ENCODE data around the gene BHLHE40.

Gene BHLHE40

DNA sequence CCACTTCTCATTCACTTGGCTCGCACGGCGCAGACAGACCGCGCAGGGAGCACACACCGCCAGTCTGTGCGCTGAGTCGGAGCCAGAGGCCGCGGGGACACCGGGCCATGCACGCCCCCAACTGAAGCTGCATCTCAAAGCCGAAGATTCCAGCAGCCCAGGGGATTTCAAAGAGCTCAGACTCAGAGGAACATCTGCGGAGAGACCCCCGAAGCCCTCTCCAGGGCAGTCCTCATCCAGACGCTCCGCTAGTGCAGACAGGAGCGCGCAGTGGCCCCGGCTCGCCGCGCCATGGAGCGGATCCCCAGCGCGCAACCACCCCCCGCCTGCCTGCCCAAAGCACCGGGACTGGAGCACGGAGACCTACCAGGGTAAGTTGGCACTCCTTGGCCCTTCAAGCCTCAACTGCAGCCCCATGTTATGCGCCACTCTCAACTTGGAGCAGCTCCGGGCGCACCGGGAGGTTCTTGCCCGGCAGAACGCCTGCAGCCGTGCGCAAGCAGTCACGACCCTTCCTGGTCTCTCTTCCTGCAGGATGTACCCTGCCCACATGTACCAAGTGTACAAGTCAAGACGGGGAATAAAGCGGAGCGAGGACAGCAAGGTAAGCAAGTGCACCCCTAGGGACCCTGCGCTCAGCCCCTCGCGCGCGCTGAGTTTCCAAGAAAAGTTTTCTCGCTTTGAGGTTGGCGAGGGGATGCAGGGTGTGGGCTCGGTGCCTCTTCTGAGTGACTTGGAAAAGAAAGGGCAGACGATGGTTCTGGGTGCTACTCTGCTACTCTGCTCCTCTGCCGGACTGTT, at the start of gene BHLHE40:
BHLHE40 (plus strand) TSS at position 10 of the 801 bp plus-strand sequence; CDS start at position 292, 282 bp downstream.
- H3K4me1 Mint-ChIP-seq (ENCODE audit: low read depth): peaks cover 49% of the 10 kb centered on the region
- peak within 1 kb of the TSS; percentile 98 for H3K4me3 Mint-ChIP-seq
- peaks cover 51% of the 10 kb centered on the region for H3K36me3 Mint-ChIP-seq (ENCODE audit: low read depth)
- H3K27me3 Mint-ChIP-seq (ENCODE audit: low read depth): no peaks in the 10 kb centered on the region
- peak within 1 kb of the TSS; percentile 95 for H3K27ac Mint-ChIP-seq
- no peaks in the 10 kb centered on the region for H3K9me3 Mint-ChIP-seq

DNA sequence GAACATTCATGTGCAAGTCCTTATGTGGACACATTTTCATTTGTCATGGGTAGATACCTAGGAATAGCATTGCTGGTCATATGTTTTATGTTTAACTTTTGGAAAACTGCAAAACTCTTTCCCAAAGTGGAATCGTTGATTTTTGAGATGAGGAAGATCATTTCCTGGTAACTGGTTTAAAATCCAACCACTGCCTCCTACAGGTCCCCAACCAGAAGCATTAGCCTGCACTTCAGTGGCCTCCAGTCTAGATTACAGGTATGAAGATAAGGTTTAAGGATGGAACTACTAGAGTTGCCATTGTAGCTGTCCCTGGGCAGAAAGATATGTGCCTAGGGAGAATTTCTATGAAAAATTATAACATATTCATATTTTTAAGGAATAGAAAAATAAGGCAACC, 48.7 kb upstream of the BHLHE40 start:
- Mint-ChIP-seq H3K4me3 (no peak overlapping the region), H3K27me3 (ENCODE audit: low read depth) (no peaks in the 10 kb centered on the region), H3K27ac (no peak overlapping the region), H3K9me3 (peaks cover 11% of the 10 kb centered on the region), H3K4me1 (ENCODE audit: low read depth) (peaks cover 58% of the 10 kb centered on the region), H3K36me3 (ENCODE audit: low read depth) (peaks cover 20% of the 10 kb centered on the region)

DNA sequence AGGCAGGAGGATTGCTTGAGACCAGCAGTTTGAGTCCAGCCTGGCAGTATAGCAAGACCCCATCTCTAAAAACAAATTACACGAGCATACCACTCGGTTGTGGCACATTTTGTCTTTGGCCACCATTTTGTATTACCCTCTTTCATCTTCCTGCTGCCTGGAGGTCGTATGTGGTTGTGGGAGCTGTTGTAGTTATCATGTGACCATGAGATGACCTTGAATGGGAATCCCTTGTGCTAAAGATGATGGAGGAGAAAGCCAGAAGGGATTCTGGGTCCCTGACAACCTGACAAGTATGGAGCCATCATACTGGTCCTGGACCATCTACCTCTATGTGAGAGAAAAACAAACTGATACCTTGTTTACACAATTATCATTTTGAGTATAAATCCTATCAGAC, 45.2 kb upstream of the BHLHE40 start:
- H3K9me3 Mint-ChIP-seq: peaks cover 9% of the 10 kb centered on the region
- H3K4me3 Mint-ChIP-seq: no peak overlapping the region
- peaks cover 50% of the 10 kb centered on the region for H3K4me1 Mint-ChIP-seq (ENCODE audit: low read depth)
- peaks cover 20% of the 10 kb centered on the region for H3K36me3 Mint-ChIP-seq (ENCODE audit: low read depth)
- no peaks in the 10 kb centered on the region for H3K27me3 Mint-ChIP-seq (ENCODE audit: low read depth)
- no peak overlapping the region for H3K27ac Mint-ChIP-seq

DNA sequence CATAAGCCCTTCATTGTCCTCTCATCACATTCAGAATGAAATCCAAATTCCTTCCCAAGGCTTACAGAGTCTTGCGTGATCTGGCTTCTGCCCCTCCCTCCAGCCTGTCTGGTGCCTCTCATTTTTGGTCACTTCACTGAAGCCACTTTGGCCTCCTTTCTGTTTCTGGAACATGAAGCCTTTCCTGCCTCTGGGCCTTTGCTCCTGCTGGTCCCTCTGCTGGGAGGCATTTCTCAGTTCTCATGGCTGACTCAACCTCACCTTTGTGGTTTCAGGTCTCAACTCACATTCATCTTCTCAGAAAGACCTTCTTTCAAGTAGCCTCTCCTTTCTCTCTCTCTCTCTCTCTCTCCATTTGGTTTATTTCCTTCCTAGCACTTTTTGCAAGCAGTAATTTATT, 43.9 kb upstream of the BHLHE40 start:
- Mint-ChIP-seq H3K36me3 (ENCODE audit: low read depth) (peaks cover 20% of the 10 kb centered on the region), H3K4me3 (peak overlapping the region; percentile 4), H3K27ac (peak overlapping the region; percentile 49), H3K4me1 (ENCODE audit: low read depth) (peaks cover 42% of the 10 kb centered on the region), H3K27me3 (ENCODE audit: low read depth) (no peaks in the 10 kb centered on the region), H3K9me3 (peaks cover 9% of the 10 kb centered on the region)

DNA sequence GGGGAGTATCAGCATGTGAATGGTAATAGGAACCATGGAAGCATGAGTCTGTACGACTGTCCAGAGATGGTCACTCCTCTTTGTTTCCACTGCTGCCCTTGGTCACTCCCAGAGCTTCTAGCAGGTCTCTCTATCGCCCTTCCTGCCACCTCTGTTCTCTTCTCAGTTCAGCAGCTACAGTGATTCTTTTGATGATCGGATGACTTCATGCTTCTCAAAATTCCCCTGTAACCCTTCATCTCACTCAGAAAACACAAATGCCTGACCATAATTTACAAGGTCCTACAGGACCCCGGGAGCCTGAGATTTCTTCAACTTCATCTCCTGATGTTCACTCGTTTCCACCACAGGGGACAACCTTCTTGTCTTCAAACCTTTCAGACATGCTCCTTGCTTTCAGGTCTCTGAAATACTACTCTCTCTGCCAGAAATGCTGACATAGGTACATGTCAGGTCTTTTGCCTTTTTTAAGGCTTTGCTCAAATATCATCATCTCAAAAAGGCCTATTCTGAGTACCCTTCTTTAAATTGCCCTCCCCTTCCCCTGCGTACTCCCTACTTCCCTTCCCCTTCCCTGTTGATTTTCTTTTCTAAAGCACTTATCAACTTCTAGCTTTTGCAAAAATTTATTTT, 42.1 kb upstream of the BHLHE40 start:
- Mint-ChIP-seq H3K27ac (no peak overlapping the region), H3K9me3 (peaks cover 9% of the 10 kb centered on the region), H3K4me1 (ENCODE audit: low read depth) (peaks cover 26% of the 10 kb centered on the region), H3K36me3 (ENCODE audit: low read depth) (peaks cover 15% of the 10 kb centered on the region), H3K4me3 (no peak overlapping the region), H3K27me3 (ENCODE audit: low read depth) (no peaks in the 10 kb centered on the region)

DNA sequence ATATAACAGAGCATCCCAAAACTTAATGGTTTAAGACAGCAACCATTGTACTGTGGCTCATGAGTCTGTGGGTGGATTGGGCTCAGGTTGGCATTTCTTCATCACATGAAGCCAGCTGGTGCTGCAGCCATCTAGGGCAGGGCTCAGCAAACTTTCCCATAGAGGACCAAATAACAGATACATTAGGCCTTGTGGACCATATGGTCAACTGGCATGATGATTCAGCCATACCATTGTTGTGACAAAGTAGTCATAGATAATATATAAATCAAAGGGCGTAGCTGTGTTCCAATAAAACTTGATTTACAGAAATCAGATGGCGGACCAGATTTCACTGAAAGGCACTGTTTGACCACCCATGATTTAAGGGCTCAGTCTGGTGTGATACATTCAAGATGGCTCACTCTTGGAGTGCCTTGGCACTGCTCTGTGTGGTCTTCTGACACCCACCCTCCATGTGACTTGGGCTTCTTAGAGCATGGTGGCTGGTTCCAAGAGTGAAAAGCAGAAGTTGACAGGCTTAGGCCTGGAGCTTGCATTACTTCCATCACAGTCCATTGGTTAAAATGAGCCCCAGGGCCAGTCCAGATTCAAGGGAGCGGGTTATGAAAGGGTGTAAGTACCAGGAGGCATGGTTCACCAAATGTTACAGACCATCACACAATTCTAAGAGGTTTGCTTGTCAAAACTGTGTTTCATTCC, 40.8 kb upstream of the BHLHE40 start:
- Mint-ChIP-seq H3K9me3 (peaks cover 9% of the 10 kb centered on the region), H3K4me1 (ENCODE audit: low read depth) (peaks cover 26% of the 10 kb centered on the region), H3K4me3 (no peak overlapping the region), H3K27me3 (ENCODE audit: low read depth) (no peaks in the 10 kb centered on the region), H3K27ac (no peak overlapping the region), H3K36me3 (ENCODE audit: low read depth) (peaks cover 15% of the 10 kb centered on the region)

DNA sequence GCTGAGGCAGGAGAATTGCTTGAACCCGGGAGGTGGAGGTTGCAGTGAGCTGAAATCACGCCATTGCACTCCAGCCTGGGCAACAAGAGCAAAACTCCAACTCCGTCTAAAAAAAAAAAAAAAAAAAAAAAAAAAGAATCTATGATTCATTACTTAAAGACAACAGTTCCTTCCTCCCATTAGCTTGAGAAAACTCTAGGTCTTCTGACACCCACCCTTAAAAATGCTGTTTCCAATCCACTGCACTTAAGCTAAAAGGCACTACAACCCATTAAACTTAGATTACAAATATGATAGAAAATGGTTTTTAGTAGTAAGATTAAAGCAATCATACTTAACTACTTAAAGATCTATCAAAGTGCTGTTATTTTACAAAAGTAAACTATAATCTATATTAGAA, 40.0 kb upstream of the BHLHE40 start:
- Mint-ChIP-seq H3K27me3 (ENCODE audit: low read depth) (peaks cover under 1% of the 10 kb centered on the region), H3K9me3 (peaks cover 9% of the 10 kb centered on the region), H3K4me3 (no peak overlapping the region), H3K4me1 (ENCODE audit: low read depth) (peaks cover 23% of the 10 kb centered on the region), H3K36me3 (ENCODE audit: low read depth) (peaks cover 13% of the 10 kb centered on the region), H3K27ac (no peak overlapping the region)

DNA sequence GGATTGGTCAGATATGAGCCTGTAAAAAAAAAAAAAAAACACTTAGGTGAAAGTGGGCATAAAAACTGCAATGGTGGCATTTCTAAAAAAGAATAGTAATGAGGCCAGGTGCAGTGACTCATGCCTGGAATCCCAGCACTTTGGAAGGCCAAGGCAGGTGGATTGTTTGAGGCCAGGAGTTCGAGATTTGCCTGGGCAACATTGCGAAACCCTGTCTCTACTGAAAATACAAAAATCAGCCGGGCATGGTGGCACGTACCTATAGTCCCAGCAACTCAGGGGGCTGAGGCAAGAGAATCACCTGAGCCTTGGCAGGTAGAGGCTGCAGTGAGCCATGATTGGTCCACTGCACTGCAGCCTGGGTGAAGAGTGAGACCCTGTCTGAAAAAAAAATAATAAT, 38.3 kb upstream of the BHLHE40 start:
- peaks cover 12% of the 10 kb centered on the region for H3K36me3 Mint-ChIP-seq (ENCODE audit: low read depth)
- H3K4me3 Mint-ChIP-seq: no peak overlapping the region
- H3K27ac Mint-ChIP-seq: no peak overlapping the region

DNA sequence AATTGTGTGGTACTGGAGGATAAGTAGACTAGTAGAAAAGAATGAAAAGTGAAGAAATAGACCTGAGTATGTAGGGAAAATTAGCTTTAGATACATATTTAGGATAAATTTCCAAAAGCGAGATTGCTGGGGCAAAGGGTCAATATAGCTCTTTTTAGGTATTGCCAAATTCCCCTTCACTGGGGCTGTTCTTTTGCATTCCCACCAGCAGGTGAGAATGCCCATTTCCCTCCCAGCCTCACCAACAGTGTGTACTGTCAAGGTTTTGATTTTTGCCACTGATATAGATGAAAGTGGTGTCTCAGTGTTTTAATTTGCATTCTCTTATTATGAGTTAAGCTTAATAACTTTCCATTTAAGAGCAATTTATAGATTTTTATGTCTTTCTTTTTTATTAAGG, 35.7 kb upstream of the BHLHE40 start:
- H3K36me3 Mint-ChIP-seq (ENCODE audit: low read depth): peaks cover 6% of the 10 kb centered on the region
- H3K4me3 Mint-ChIP-seq: no peak overlapping the region
- peaks cover 2% of the 10 kb centered on the region for H3K9me3 Mint-ChIP-seq
- H3K27me3 Mint-ChIP-seq (ENCODE audit: low read depth): peaks cover 4% of the 10 kb centered on the region
- peaks cover 7% of the 10 kb centered on the region for H3K4me1 Mint-ChIP-seq (ENCODE audit: low read depth)
- H3K27ac Mint-ChIP-seq: no peak overlapping the region

More for the DNA sequence above, 38.3 kb upstream of the BHLHE40 start:
- H3K9me3 Mint-ChIP-seq: peaks cover 6% of the 10 kb centered on the region
- peaks cover 4% of the 10 kb centered on the region for H3K27me3 Mint-ChIP-seq (ENCODE audit: low read depth)
- H3K4me1 Mint-ChIP-seq (ENCODE audit: low read depth): peaks cover 14% of the 10 kb centered on the region

DNA sequence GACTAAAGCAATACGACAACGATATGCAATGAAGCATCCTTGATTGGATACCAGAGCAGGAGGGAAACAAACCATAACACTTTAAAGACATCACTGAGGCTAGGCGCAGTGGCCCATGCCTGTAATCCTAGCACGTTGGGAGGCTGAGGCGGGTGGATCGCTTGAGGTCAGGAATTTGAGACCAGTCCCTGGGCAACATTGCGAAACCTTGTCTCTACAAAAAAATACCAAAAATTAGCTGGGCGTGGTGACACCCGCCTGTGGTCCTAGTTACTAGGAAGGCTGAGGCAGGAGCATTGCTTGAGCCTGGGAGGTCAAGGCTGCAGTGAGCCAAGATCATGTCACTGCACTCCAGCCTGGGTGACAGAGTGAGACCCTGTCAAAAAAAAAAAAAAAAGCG, 33.9 kb upstream of the BHLHE40 start:
- no peak overlapping the region for H3K4me3 Mint-ChIP-seq
- peaks cover 4% of the 10 kb centered on the region for H3K27me3 Mint-ChIP-seq (ENCODE audit: low read depth)
- peaks cover 3% of the 10 kb centered on the region for H3K36me3 Mint-ChIP-seq (ENCODE audit: low read depth)
- H3K27ac Mint-ChIP-seq: no peak overlapping the region
- peaks cover 7% of the 10 kb centered on the region for H3K4me1 Mint-ChIP-seq (ENCODE audit: low read depth)
- no peaks in the 10 kb centered on the region for H3K9me3 Mint-ChIP-seq

DNA sequence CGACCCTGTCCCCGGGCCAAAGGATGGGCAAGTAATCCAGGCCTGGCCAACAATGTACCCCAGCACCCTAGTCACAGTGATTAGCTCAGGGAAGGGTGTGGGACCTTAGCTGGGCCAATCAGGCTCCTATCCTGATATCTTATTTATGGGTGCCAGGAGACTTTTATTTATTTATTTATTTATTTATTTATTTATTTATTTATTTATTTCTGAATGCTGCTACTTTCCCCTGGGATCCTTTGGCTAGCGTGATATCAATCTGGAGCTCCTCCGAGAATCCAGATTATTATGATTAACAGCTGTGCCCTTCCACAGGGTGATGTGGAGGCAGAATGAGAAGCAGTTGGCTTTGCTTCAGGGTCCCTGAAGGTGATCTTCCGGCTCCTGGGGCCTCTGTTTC, 32.2 kb upstream of the BHLHE40 start:
- Mint-ChIP-seq H3K27me3 (ENCODE audit: low read depth) (peaks cover 4% of the 10 kb centered on the region), H3K36me3 (ENCODE audit: low read depth) (peaks cover 3% of the 10 kb centered on the region), H3K9me3 (no peaks in the 10 kb centered on the region), H3K27ac (no peak overlapping the region), H3K4me1 (ENCODE audit: low read depth) (peaks cover 7% of the 10 kb centered on the region), H3K4me3 (no peak overlapping the region)

DNA sequence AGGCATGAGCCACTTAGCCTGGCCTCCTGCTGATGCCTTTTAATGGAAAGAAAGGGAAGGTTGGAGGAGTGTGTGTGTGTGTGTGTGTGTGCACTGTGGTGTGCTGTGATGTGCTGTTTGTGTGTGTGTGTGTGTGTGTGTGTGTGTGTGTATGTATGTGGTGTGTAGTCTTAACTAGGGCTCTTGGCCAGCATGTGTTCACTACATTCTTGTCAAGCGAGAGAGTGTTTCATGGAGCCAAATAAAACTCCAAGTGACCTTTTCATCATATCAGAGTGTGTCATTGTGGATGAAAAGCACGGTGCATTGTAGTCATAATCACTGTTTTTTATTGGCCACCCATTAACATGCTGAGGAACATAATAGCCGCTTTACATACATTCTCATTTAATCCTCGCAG, 30.8 kb upstream of the BHLHE40 start:
- peaks cover 7% of the 10 kb centered on the region for H3K4me1 Mint-ChIP-seq (ENCODE audit: low read depth)
- H3K27ac Mint-ChIP-seq: no peak overlapping the region
- H3K36me3 Mint-ChIP-seq (ENCODE audit: low read depth): peaks cover 3% of the 10 kb centered on the region
- H3K4me3 Mint-ChIP-seq: no peak overlapping the region
- H3K9me3 Mint-ChIP-seq: no peaks in the 10 kb centered on the region
- H3K27me3 Mint-ChIP-seq (ENCODE audit: low read depth): peaks cover 4% of the 10 kb centered on the region

DNA sequence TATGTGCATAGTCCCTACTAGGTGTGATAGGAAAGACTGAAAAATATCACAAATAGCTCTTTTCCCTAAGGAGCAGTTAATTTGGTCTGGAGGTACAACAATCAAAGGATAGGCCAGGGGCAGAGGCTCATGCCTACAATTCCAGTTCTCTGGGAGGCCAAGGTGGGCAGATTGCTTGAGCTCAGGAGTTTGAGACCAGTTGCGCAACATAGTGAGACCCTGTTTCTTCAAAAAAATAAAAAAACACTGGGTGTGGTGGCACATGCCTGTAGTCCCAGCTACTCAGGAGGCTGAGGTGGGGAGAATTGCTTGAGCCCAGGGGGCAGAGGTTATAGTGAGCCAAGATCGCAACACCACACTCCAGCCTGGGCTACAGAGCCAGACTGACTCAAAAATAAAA, 30.2 kb upstream of the BHLHE40 start:
- Mint-ChIP-seq H3K9me3 (no peaks in the 10 kb centered on the region), H3K27me3 (ENCODE audit: low read depth) (peaks cover 4% of the 10 kb centered on the region), H3K36me3 (ENCODE audit: low read depth) (peaks cover 7% of the 10 kb centered on the region), H3K27ac (no peak overlapping the region), H3K4me1 (ENCODE audit: low read depth) (peaks cover 8% of the 10 kb centered on the region), H3K4me3 (no peak overlapping the region)

DNA sequence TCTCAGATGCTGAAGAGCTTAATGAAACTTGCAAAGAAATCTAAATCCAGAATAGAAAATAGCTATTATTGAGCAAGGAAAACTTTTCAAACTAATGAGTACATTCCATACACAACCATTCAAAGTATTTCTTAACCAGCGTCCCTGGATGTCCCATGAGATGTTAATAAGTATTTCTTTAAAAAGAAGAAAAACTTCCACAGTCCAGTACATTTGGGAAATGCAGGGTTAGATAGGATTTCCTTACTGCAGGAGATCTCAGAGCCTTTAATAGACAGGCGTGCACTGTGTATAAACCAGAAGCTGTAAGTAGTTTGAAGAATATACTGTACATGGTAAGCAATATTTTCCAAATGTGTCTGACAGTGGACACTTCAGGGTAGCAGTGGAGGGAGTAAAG, 29.6 kb upstream of the BHLHE40 start:
- Mint-ChIP-seq H3K27ac (no peak overlapping the region), H3K4me1 (ENCODE audit: low read depth) (peaks cover 9% of the 10 kb centered on the region), H3K36me3 (ENCODE audit: low read depth) (peaks cover 8% of the 10 kb centered on the region), H3K27me3 (ENCODE audit: low read depth) (no peaks in the 10 kb centered on the region), H3K9me3 (no peaks in the 10 kb centered on the region), H3K4me3 (no peak overlapping the region)

DNA sequence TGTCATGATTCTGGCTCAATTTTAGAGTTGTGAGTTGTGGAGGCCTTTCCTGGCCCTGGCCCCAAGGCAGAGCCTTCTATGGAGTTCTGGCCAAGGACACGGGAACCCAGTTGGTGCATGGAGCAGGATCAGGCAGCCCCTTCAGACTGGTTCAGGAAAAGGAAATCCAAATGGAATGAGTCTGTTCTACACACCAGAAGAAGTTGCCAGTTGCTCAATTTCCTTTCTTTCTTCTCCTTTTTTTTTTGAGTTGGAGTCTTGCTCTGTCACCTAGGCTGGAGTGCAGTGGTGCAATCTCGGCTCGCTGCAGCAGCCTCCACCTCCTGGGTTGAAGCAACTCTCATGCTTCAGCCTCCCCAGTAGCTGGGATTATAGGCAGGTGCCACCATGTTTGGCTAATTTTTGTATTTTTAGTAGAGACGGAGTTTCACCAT, 28.9 kb upstream of the BHLHE40 start:
- H3K27me3 Mint-ChIP-seq (ENCODE audit: low read depth): no peaks in the 10 kb centered on the region
- peaks cover 10% of the 10 kb centered on the region for H3K36me3 Mint-ChIP-seq (ENCODE audit: low read depth)
- peaks cover 7% of the 10 kb centered on the region for H3K4me1 Mint-ChIP-seq (ENCODE audit: low read depth)
- H3K4me3 Mint-ChIP-seq: no peak overlapping the region
- H3K27ac Mint-ChIP-seq: no peak overlapping the region
- no peaks in the 10 kb centered on the region for H3K9me3 Mint-ChIP-seq

Data from T-helper 1 cell treated with Interleukin-12 subunit alpha and Interleukin-12 subunit beta and Interleukin-4 antibody, amounts not matched to agents 30 μg/mL and 1 μg/mL, for 36 hours (primary cell).